Sigmoid colon (tissue), 7 donors: ENCODE data around the gene CAPN5. TPM values are rescaled to one million over a fixed set of nuclear protein-coding genes. Genes with fewer than 3 reads are reported as not detected.

Experiments used
- DNase-seq: peaks from one replicate; pipeline ENCODE4 v3.0.0-alpha.2; 2019
- H3K27ac ChIP-seq, 4 donors: fragments of 200-600 bp; sonication (generic); one replicate each; pipeline ENCODE4 v1.5.1; 2016 to 2019; ENCODE audit warnings: mild to moderate bottlenecking in 1 of 4
- H3K27me3 ChIP-seq, 3 donors: fragments of 200-600 bp; sonication (generic); one replicate each; pipeline ENCODE4 v1.5.1; 2019; ENCODE audit warnings: mild to moderate bottlenecking in 1 of 3
- H3K36me3 ChIP-seq, 4 donors: fragments of 200-600 bp; sonication (generic); one replicate each; pipeline ENCODE4 v1.5.1; 2016 to 2019
- H3K4me1 ChIP-seq, 4 donors: fragments of 200-600 bp; sonication (generic); one replicate each; pipeline ENCODE4 v1.5.1; 2017 to 2019
- H3K4me3 ChIP-seq, 4 donors: fragments of 200-600 bp; sonication (generic); one replicate each; pipeline ENCODE4 v1.5.1; 2017 to 2019; ENCODE audit warnings: mild to moderate bottlenecking in 2 of 4, moderate library complexity in 1 of 4
- H3K9me3 ChIP-seq, 4 donors: fragments of 200-600 bp in 3 of 4; sonication (generic) in 3 of 4; one replicate each; pipeline versions ENCODE4 v1.5.1 to v1.6.1; 2013 to 2019
- CTCF ChIP-seq, 4 experiments: fragments of 450-650 bp in 3 of 4; fragments of 200-600 bp in 1 of 4; IDR thresholded peaks; one replicate each; pipeline ENCODE4 v1.5.1; 2016 to 2019; ENCODE audit warnings: antibody characterized with exemption in 4 of 4, mild to moderate bottlenecking in 3 of 4, moderate library complexity in 2 of 4
- EP300 ChIP-seq, 4 donors: sonication (generic); formaldehyde crosslinking; IDR thresholded peaks; one replicate each; pipeline ENCODE4 v1.6.1; 2017; ENCODE audit warnings: antibody characterized with exemption in 4 of 4
- POLR2A ChIP-seq, 2 donors: fragments of 450-650 bp; IDR thresholded peaks; one replicate each; pipeline ENCODE4 v1.6.1; 2016; ENCODE audit warnings: antibody characterized with exemption in 2 of 2, mild to moderate bottlenecking in 2 of 2, moderate library complexity in 2 of 2
- POLR2AphosphoS5 ChIP-seq, 4 donors: sonication (generic); formaldehyde crosslinking; IDR thresholded peaks; one replicate each; pipeline ENCODE4 v1.6.1; 2017; ENCODE audit warnings: antibody characterized with exemption in 4 of 4
- WGBS, 2 donors: extraction: QIAGEN DNeasy Blood & Tissue Kit; methylation state at CpG; one replicate each; pipeline ENCODE4 v1.1.7; 2013; 5-methylcytosine and 5-hydroxymethylcytosine counted together
- intact Hi-C: fragments of 100-400 bp; cut with DNase I; formaldehyde crosslinking; loops from one replicate; pipeline ENCODE4 v1.15.1; 2023
- polyA plus RNA-seq, 3 donors: library from polyadenylated mRNA; stranded (reverse); fragments of 200-250 nt; gene quantifications; one replicate each; pipeline ENCODE4 v1.2.3, GENCODE V29; 2013
- total RNA-seq, 4 donors: library from RNA; depleted of rRNA; stranded (reverse); fragments of >200 nt; gene quantifications; one replicate each; pipeline ENCODE4 v1.1.0, GENCODE V29; 2016
- donor health status: healthy with polysubstance abuse.
- donor health status: Bipolar disorder and iron deficiency.
- donor health status: healthy.

The CAPN5 gene
- total and polyA plus RNA-seq, 7 donors = 4.1 to 110 (median 12.5) TPM

- H3K4me1 ChIP-seq = peaks cover 0 to 10% (median 1%) of the 10 kb centered on the region in 4 donors
- intact Hi-C loops = no loop called here
- TF ChIP-seq POLR2A (IDR thresholded peaks at IDR 0.05) = no peak
- no peak for TF ChIP-seq EP300 (IDR thresholded peaks at IDR 0.05)
- no peak for TF ChIP-seq POLR2AphosphoS5 (IDR thresholded peaks at IDR 0.05)
- H3K27me3 ChIP-seq = no peaks in the 10 kb centered on the region
- WGBS, 2 donors = 90 to 92% methylated on average over 13 of the region's 13 CpGs
- H3K9me3 ChIP-seq = no peaks in the 10 kb centered on the region
- DNase-seq = no peak
- H3K27ac ChIP-seq = no peak overlapping the region
- H3K36me3 ChIP-seq = no peaks in the 10 kb centered on the region
- no peak overlapping the region for H3K4me3 ChIP-seq
These were observed 88.9 kb downstream of the CAPN5 start for GRCh38 chr11:77155556-77156130.

GRCh38 chr11:77156396-77157195 lies 89.8 kb downstream of the CAPN5 start:
- Histone ChIP-seq H3K4me3 (no peak overlapping the region), H3K36me3 (no peaks in the 10 kb centered on the region), H3K27me3 (no peaks in the 10 kb centered on the region), H3K9me3 (no peaks in the 10 kb centered on the region), H3K4me1 (peaks cover 0 to 10% (median 1%) of the 10 kb centered on the region in 4 donors), H3K27ac (no peak overlapping the region)
- TF ChIP-seq EP300 (IDR thresholded peaks at IDR 0.05) (no peak), POLR2AphosphoS5 (IDR thresholded peaks at IDR 0.05) (no peak), POLR2A (IDR thresholded peaks at IDR 0.05) (no peak), CTCF (IDR thresholded peaks at IDR 0.05) (no peak)
- intact Hi-C loops = no loop called here
- no peak for DNase-seq
- 95 to 96% methylated on average over 26 of the region's 26 CpGs for WGBS, 2 donors

- intact Hi-C loops = no loop called here
- 68 to 90% methylated on average over 19 of the region's 19 CpGs for WGBS, 2 donors
These were observed 91.4 kb downstream of the CAPN5 start for GRCh38 chr11:77158041-77158695.

GRCh38 chr11:77159219-77159936 lies 92.6 kb downstream of the CAPN5 start:
- Histone ChIP-seq H3K4me1 (peaks cover 0 to 4% (median 1%) of the 10 kb centered on the region in 4 donors), H3K36me3 (no peaks in the 10 kb centered on the region), H3K27ac (no peak overlapping the region), H3K9me3 (no peaks in the 10 kb centered on the region), H3K4me3 (no peak overlapping the region), H3K27me3 (no peaks in the 10 kb centered on the region)
- intact Hi-C loops = no loop called here
- no peak for TF ChIP-seq POLR2A (IDR thresholded peaks at IDR 0.05)
- no peak for TF ChIP-seq EP300 (IDR thresholded peaks at IDR 0.05)
- TF ChIP-seq CTCF (IDR thresholded peaks at IDR 0.05) = no peak
- no peak for TF ChIP-seq POLR2AphosphoS5 (IDR thresholded peaks at IDR 0.05)
- WGBS, 2 donors = 87% methylated on average over 4 of the region's 4 CpGs
- DNase-seq = no peak

More at GRCh38 chr11:77158041-77158695, 91.4 kb downstream of the CAPN5 start:
- Histone ChIP-seq H3K4me1 (peaks cover 0 to 10% (median 1%) of the 10 kb centered on the region in 4 donors), H3K9me3 (no peaks in the 10 kb centered on the region), H3K36me3 (no peaks in the 10 kb centered on the region), H3K27ac (no peak overlapping the region), H3K4me3 (no peak overlapping the region), H3K27me3 (no peaks in the 10 kb centered on the region)
- TF ChIP-seq EP300 (IDR thresholded peaks at IDR 0.05) (no peak), CTCF (IDR thresholded peaks at IDR 0.05) (no peak), POLR2AphosphoS5 (IDR thresholded peaks at IDR 0.05) (no peak)
- no peak for DNase-seq
